ENCODE measurements around the gene KCTD15.

The KCTD15 gene

DNA sequence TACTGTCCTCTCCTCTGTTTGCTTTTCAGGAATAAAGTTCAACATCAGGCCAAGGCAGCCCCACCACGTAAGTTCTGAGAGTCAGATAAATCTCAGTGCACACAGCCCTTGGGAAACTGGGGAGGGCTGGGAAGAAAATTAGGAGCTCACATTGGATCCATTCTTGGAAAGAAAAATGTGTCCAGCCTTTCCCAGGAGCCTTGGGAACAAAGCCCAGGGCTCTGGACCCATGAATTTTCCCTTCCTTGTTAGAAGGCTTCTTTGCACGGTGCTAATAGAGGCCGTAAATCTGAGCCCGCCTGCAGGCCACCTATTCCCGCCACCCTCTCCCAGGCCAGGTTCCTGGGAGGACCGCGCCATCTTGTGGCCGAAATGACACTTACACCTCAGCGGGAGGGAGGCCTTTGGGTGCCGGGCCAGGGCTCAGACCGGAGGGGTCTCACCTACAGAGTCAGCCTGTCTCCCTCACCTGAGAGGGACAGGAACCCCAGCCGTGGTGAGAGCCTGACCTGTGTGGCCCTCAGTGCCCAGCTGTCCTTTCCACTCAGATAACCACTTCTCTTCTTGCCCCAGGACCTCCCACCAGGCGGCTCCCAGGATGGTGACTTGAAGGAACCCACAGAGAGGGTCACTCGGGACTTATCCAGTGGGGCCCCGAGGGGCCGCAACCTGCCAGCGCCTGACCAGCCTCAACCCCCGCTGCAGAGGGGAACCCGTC is 25.1 kb upstream of the KCTD15 start:
- FAIRE-seq: no peak

DNA sequence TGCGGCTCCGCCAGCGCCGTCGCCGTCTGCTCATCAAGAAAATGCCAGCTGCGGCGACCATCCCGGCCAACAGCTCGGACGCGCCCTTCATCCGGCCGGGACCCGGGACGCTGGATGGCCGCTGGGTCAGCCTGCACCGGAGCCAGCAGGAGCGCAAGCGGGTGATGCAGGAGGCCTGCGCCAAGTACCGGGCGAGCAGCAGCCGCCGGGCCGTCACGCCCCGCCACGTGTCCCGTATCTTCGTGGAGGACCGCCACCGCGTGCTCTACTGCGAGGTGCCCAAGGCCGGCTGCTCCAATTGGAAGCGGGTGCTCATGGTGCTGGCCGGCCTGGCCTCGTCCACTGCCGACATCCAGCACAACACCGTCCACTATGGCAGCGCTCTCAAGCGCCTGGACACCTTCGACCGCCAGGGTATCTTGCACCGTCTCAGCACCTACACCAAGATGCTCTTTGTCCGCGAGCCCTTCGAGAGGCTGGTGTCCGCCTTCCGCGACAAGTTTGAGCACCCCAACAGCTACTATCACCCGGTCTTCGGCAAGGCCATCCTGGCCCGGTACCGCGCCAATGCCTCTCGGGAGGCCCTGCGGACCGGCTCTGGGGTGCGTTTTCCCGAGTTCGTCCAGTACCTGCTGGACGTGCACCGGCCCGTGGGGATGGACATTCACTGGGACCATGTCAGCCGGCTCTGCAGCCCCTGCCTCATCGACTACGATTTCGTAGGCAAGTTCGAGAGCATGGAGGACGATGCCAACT is 24.4 kb upstream of the KCTD15 start:
- FAIRE-seq (no peak), DNase-seq (ENCODE audit: low spot score) (no peak)

More for the DNA sequence above, 25.1 kb upstream of the KCTD15 start:
- DNase-seq (ENCODE audit: low spot score): peak; percentile 78

DNA sequence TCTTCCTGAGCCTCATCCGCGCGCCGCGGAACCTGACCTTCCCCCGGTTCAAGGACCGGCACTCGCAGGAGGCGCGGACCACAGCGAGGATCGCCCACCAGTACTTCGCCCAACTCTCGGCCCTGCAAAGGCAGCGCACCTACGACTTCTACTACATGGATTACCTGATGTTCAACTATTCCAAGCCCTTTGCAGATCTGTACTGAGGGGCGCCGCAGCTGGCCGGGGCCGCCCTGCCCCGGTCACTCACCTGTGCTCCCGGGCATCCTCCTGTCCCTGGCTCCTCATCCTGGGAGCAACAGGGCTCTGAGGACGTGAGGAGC is 23.9 kb upstream of the KCTD15 start:
- FAIRE-seq (no peak), DNase-seq (ENCODE audit: low spot score) (no peak)

DNA sequence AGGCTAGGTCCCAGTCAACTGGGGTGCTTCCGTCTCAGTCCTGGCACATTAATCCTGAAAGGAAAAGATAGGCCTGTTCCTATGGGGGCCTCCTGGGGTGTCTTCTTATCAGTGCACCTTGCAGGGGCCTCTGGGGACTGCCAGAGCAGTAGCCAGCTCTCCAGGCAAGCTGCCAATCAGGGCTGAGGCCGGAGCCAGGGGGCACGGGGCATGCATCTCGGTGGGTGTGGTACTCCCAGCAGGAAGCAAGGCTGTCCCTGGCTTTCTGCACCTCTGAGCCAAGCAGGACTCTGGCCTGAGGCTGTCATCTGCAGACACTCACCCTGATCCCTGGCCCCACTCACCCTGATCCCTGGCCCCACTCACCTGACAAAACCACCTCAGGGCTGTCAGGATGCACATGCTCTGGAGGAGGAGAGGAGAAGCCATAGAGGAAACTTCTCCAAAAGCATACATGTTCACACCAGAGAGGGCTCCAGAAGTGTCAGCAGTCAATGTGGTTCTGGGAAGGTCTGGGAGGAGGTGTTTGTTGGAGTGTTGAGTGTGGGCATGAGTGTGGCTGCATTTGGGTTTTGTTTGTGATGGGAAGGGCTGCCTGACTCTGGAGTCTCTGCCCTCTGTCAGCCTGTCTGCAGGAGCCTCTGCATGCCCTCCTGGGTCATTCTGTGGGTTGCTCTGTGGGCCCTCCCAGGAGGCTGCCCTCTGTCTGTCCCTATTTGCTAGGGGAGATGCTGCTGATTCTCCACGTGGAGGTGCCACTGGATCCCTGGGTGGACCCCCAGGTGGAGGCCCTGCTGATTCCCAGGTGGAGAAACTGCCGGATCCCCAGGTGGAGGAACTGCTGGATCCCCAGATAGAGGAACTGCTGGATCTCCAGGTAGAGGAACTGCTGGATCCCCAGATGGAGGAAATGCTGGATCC is 22.7 kb upstream of the KCTD15 start:
- no peak for DNase-seq (ENCODE audit: low spot score)
- no peak for FAIRE-seq

DNA sequence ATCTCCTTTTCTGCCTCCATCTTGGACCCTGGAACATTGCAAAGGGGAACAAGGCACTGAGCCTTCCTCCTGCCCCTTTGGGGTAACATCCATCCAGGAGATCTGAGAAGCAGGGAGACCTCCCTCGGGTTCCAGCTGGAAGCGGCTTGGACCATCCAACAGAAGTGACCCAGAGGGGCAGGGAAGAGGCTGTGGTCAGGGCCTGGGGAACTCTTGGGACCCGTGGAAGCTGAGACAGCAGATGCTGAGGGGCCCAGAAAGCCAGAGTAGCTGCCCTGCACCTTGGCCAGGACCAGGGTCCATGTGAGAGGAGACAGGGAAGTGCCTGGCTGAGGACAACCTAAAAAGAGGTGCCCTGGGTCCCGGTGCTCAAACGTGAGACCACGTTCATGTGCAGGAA is 21.9 kb upstream of the KCTD15 start:
- no peak for DNase-seq (ENCODE audit: low spot score)
- no peak for FAIRE-seq

DNA sequence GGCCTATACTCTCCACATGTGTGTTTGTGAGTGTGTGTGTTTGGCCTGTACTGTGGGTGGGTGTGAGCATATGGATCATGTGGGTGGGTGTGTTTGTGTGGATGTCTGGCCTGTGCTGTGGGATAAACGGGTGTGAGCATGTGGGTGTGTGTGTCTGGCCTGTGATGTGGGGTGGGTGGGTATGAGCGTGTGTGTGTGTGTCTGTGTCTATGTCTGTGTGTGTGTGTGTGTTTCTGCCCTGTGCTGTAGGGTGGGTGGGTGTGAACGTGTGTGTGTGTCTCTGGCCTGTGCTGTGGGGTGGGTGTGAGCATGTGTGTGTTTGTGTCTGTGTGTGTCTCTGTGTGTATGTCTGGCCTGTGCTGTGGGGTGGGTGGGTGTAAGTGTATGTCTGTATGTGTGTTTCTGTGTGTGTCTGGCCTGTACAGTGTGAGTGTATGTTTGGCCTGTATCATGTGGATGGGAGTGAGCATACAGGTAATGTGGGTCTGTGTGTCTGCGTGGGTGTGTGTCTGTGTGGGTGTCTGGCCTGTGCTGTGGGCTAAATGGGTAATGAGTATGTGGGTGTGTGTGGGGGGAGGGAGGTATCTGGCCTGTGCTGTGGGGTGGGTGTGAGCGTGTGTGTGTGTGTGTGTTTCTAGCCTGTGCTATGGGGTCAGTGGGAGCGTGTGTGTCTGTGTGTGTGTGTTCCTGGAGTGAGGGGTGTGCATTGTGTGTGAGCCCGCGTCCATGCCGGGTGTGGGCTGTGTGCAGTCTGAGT is 20.8 kb upstream of the KCTD15 start:
- FAIRE-seq: peak; percentile 92

DNA sequence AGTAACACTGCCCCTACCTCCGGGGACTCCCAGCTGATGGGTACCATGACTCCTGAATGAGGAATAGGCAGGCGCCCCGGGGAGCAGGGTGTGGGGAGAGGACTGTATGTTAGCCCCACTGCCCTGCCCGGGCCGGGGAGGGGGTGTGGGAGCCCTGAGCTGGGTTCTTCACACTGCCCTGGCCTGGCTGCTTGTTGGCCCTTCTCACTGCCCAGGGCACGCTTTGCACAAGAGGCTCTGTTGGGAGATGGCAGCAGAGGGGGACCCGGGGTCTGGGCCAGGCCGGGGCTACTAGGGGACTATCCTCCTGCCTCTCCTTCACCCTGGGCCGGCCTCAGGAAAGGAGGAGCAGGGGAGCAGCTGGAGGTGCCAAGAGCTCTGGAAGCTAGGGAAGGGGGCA is 19.3 kb upstream of the KCTD15 start:
- no peak for FAIRE-seq
- no peak for DNase-seq (ENCODE audit: low spot score)

More for the DNA sequence above, 20.8 kb upstream of the KCTD15 start:
- DNase-seq (ENCODE audit: low spot score): no peak

DNA sequence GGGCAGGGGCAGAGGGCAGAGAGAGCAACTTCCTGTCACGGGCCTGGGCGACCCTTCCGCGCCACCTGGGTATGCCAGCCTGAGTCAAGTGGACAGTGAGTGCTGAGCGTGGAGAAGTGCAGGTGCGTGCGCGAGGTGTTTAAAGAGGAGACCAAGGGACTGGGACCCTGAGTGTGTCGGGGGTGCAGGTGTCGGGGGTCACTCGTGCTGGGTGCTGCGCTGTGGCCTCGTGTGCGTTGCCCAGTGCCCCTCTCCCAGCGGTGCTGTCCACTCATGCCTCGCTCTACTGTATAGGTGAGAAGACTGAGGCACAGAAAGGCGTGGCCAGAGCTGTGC is 18.9 kb upstream of the KCTD15 start:
- no peak for DNase-seq (ENCODE audit: low spot score)
- no peak for FAIRE-seq

DNA sequence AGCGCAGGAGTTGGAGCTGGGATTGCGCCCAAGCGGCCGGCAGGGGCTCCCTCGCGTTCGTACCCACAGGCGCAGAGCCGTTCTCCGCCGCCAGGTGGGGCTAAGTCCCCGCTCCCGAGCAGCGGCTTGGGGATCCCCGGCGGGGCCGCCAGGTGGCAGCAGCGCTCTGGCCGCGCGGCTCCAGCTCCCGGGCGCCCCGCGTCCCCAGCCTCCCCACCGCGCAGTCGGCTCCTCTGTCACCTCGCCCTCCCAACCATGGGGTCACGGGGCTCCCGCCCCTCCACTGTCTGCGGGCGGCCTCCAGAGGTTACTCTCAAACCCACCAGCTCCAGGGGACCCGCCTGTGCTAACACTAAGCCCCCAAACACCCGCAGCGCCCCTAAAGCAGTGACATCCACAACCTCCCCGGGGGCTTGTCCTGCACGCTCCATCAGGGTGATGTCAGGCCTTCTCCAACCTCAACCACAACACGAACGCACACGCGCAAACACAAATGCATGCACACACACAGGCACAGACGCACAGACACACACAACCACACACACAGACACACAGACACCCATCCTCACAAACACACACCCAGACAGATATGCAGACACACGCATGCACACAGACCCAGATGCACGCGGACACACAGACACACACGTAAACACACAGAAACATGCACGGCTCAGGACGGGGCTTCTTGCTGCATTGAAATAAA is 18.4 kb upstream of the KCTD15 start:
- peak; percentile 85 for FAIRE-seq
- DNase-seq (ENCODE audit: low spot score): peak; percentile 92

DNA sequence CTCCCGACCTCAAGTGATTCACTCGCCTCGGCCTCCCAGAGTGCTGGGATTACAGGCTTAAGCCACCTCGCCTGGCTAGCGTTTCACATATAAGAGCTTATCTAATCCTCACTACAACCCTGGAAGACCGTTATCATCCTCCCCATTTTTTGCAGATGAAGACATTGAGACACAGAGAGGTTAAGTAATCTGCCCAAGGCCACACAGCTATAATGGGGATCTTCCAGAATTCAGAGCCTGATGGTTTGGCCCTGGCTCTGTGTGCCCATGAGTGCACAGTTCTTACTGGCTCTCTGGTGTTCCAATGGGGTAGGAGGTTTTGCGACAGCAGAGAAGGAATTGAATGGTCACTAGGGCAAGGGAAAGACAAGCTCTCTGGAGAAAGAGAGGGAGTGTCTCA is 16.8 kb upstream of the KCTD15 start:
- DNase-seq (ENCODE audit: low spot score): no peak
- no peak for FAIRE-seq

DNA sequence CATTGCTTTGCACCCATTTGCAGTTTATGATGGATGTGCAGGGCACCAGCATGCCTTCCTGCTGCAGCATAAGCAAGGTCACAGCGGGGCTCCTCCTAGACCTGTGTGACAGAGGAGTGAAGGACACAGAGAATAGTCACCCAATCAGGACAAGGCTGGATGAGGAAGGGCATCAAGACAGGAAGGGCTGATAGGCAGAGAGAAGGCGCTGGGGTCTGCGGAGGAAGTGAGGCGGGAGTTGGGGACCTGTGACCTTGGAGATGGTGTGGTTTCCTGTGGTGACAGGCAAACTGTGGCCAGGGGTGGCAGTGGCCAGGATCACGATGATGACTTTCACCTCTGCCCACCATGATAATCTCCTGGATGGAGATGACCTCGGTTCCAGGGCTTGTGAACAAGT is 16.4 kb upstream of the KCTD15 start:
- no peak for FAIRE-seq

DNA sequence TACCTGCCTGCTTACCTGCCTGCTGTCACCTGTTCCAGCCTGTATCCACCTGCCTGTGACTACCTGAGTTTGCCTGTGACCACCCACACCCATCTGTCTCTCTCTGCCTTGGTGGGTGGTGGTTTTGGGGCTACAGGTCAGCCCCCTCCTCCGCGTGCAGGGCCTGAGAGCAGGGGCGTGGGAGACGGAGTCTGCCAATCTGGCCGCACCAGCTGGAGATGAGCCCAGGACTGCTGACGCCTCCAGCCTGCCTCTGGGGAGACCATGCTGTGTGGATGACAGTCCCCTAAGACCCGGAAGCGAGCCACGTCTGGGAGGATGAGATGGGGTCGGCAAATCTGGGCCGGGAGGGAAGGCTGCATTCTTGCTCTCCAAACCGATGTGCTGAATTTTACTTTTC is 15.9 kb upstream of the KCTD15 start:
- DNase-seq (ENCODE audit: low spot score) (no peak), FAIRE-seq (no peak)

More for the DNA sequence above, 16.4 kb upstream of the KCTD15 start:
- no peak for DNase-seq (ENCODE audit: low spot score)

DNA sequence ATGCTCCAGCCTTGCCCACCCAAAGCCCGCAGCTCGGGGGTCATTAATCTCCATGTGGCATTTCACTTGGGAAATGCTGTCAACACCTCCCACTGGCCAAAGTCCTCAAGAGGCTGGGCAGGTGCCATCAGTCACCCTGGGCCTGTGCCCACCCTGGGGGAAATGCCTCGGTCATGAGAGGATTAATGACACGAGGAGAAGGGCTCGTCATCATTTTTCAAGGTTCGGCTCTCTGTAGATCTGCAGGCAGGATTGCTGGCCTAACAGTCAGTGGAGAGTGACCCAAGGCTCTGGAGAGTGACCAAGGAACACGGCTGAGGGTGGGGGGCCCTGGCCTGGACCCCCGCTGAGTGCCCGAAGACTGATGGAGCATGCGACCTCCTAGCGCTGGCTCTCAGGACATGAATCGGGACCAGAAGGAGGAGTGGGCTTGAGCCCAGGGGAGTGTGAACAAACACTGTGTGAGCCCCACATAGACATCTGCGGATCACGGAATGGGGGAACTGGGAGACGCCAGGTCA is 15.2 kb upstream of the KCTD15 start:
- FAIRE-seq (no peak), DNase-seq (ENCODE audit: low spot score) (no peak)

DNA sequence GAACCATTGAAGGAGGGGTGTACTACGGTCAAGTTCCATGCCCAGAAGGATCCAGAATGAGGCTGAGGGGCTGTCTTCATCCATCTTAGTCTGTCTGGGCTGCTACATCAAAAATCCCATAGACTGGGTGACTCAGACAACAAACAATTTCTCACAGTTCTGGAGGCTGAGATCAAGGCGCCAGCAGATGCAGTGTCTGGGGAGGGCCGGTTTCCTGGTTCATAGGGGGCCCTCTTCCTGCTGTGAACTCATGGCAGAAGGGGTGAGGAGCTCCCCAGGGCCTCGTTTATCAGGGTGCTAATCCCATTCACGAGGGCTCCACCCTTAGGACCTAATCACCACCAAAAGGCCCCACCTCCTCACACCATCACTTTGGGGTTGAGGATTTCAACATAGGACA is 14.7 kb upstream of the KCTD15 start:
- DNase-seq (ENCODE audit: low spot score) (no peak), FAIRE-seq (no peak)

DNA sequence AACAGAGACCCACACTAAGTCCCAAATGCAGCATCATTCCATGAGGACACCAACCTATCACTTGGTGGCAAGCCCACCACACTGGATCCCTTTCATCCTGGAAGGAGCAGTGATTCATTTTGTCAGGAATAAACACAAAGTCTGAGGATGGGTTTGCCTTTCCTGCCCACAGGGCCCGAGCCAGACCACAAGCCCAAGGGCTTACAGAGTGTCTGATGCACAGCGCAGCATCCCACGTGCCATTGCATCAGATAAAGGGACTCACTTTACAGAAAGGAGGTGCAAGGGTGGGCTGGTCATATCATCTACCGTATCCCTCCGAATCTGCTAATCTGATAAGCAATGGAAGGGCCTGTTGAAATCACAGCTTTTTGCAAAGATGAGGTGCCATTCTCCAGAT is 12.2 kb upstream of the KCTD15 start:
- FAIRE-seq (no peak), DNase-seq (ENCODE audit: low spot score) (no peak)

DNA sequence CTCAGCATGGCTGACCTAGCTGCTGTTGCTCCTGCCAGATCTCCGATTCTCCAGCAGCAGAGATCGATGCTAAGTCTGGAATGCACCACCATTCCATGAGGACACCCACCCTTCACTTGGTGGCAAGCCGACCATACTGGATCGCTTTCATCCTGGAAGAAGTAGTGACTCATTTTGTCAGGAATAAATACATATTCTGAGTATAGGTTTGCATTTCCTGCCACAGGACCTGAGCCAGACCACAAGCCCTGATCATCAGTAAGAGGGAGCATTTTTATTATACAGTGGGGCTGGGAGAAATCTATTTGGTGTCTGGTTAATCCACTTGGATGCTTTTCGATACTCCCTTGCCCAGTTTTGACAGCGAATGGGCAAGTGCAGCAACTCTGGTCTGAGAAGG is 10.9 kb upstream of the KCTD15 start:
- FAIRE-seq: no peak
- DNase-seq (ENCODE audit: low spot score): peak; percentile 55

DNA sequence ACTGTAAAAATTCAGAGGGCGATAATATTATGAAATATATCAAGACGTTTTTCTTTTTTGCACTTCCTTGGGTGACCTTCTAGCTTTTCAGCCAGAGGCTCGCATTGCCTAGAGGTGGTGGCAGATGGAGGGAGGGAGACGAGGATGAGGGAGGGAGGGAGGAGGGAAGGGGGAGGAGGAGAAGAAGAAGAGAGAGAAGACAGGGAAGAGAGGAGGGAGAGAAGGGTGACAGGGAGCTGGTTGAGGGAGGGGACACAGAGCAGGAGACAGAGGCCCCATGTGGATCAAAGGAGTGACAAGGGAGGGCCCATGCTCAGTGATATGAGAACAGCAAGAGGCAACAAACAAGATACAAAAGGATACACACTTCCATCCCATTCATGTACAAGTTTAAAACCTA is 8.0 kb upstream of the KCTD15 start:
- FAIRE-seq: no peak

DNA sequence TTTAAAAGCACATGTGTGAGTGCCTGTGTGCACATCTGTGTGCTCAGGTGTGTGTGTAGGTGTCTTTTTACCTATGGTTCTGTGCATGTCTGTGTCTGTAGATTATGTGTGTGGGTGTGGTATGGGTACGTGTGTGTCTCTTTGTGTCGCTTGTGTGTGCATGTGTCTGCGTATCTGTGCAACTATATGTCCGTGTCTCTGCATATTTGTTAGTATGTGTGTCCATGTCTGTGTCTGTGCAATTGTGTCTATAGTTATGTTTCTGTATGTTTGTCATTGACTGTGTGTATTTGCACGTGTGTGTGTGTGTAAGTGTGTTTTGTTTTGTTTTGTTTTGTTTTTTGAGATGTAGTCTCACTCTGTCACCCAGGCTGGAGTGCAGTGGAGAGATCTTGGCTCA is 7.3 kb upstream of the KCTD15 start:
- DNase-seq (ENCODE audit: low spot score): no peak
- no peak for FAIRE-seq

More for the DNA sequence above, 8.0 kb upstream of the KCTD15 start:
- DNase-seq (ENCODE audit: low spot score): no peak

DNA sequence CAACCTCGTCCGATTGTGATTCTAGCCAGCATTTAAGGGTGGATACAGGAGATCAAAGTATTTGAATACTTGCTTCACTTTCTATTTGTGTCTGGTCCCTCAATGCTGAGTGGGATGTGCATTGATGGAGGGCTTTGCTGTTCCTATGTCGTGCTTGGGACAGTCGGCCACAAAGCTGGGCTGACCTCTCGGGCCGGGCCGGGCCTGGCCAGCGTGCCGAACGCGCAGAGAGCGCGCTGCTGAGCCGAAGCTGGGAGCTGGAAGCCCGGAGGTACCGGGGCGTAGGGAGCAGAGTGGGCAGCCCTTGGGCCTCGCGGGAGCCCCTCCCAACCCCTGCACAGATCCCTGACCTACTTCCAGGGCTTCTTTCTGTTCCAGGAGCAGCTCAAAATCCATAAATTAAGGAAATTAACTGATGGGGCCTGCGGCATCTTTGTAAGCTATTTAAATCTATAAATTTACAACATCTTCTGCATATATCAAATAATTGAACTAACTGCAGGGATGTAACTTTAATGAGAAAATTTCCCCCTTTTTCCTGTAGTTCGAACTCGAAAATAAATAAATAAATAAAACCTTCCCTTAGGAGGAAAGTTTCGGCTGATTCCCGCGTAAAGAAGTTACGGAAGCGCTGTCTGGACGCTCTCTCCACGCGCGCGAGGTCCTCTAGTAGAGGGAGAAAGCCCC is 1.8 kb upstream of the KCTD15 start:
- FAIRE-seq (no peak), DNase-seq (ENCODE audit: low spot score) (no peak)
